ENCODE data around the gene SKA1. TPM values are rescaled to one million over a fixed set of nuclear protein-coding genes. Genes with fewer than 3 reads are reported as not detected.

Gene SKA1
- total and polyA plus RNA-seq, 2 of the 13 experiments (the other 11 are each of a cell fraction or from before 2014, with no cell fraction given): 5.3 to 21.3 TPM

DNA sequence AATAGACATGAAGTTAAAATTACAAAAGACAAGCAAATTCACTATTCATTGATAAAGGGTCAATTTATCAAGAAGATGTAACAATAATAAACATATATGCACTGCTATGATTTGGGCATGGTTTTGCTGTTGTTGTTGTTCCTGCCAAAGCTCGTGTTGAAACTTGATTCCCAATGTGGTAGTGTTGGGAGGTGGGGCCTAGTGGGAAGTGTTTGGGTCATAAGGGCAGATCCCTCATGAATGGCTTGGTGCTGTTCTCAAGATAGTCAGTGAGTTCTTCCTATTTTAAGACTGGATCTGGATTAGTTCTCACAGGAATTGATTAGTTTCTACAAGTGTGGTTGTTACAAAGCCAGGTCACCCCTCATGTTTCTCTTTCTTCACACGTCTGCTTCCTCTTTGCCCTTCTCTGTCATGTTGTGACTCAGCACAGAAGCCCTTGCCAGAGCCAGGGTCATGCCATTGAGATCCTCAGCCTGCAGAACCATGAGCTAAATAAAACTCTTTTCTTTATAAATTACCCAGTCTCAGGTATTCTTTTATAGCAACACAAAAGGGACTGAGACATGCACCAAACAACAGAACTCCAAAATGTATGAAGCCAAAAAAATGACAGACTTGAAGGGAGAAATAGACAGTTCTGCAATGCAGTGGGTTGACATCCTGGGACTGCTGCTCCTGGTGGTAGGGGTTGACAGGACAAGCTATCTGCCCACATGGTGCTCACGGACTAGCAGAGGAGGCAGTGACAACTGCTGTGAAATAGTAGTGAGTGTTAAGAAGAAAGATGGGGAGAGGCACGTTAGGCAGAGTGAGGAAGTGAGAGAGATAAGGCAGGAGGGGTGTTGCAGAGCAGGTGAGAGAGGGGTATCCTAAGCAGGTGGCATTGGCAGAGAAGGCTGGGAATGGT lies 18.6 kb upstream of the SKA1 start:
- Histone ChIP-seq H3K79me2 (ENCODE audit: insufficient read depth, low read length) (no peaks in the 10 kb centered on the region), H3K4me1 (ENCODE audit: insufficient read depth, low read length) (peaks cover 15% of the 10 kb centered on the region), H3K4me2 (ENCODE audit: low read depth, low read length) (peak overlapping the region; percentile 59), H3K9ac (ENCODE audit: insufficient read depth, low read depth, low read length) (no peak overlapping the region), H3K27me3 (ENCODE audit: control insufficient read depth in 1 of 2, insufficient read depth in 2 of 2, low read length in 2 of 2) (peaks cover 2 to 4% of the 10 kb centered on the region in 2 experiments; a peak in 3 of 5 replicates), H3K36me3 (replicated peaks in 1 of 2; ENCODE audit: control insufficient read depth in 1 of 2, insufficient read depth in 2 of 2, low read length in 2 of 2) (no peaks in the 10 kb centered on the region), H2AFZ (ENCODE audit: low read length) (peak overlapping the region; percentile 78), H4K20me1 (ENCODE audit: insufficient read depth, low read length) (no peaks in the 10 kb centered on the region), H3K9me3 (ENCODE audit: low read length) (no peaks in the 10 kb centered on the region), H3K4me3 (replicated peaks in 1 of 3; ENCODE audit: insufficient read depth in 1 of 3, low read depth in 2 of 3, low read length in 3 of 3) (no peak overlapping the region), H3K27ac (ENCODE audit: extremely low read length, insufficient read depth, low read length) (no peak overlapping the region)
- POLR2A ChIA-PET: interaction anchor here (1.0 to 1.5 kb wide), 3 partner anchors 18 to 75 kb away, joined by 3 to 4 read pairs (median 3); partner anchors contain the start of genes MBD1 and SKA1
- FAIRE-seq: no peak
- intact Hi-C loops (cut with micrococcal nuclease; ENCODE audit: unreplicated experiment) (loop anchor here (5.0 kb wide), 3 partner anchors 49 to 71 kb away; partner anchors contain the start of gene CXXC1), in situ Hi-C loops (cut with HindIII; ENCODE audit: extremely low pct_ligation_motif_present, low pct_unique_long_range_greater_than_20kb) (loop anchor here (10.0 kb wide), 1 partner anchor 141 kb away; no protein-coding TSS in a partner anchor)
- ATAC-seq: peak; percentile 97
- BruUV-seq (replicated peaks): no TSS peak
- WGBS (ENCODE audit: low lambda C conversion rate): 4% methylated on average over 4 of the region's 4 CpGs
- CTCF ChIA-PET (ENCODE audit: low intra/inter-chr PET ratio, low total read pairs): interaction anchor here (0.7 to 2.5 kb wide), 7 partner anchors 69 to 347 kb away, joined by 3 to 32 read pairs (median 6); partner anchors contain the start of gene CXXC1
- DNase-seq (ENCODE audit: low spot score): peak; percentile 11
- TF ChIP-seq ZNF567 (CRISPR knock-in tag; IDR thresholded peaks at IDR 0.05; ENCODE audit: borderline replicate concordance) (no peak), SATB2 (CRISPR knock-in tag; IDR thresholded peaks at IDR 0.05) (no peak), SAP130 (CRISPR knock-in tag; IDR thresholded peaks at IDR 0.05; ENCODE audit: low read depth) (peak; percentile 44), GATAD2A (CRISPR knock-in tag; IDR thresholded peaks at IDR 0.05) (peak; percentile 7; the same call in 1 of the 2 replicates), ELF4 (CRISPR knock-in tag; IDR thresholded peaks at IDR 0.05; ENCODE audit: borderline replicate concordance) (no peak), CHD2 (IDR thresholded peaks at IDR 0.05; ENCODE audit: low read depth, low read length) (no peak), ERF (CRISPR knock-in tag; IDR thresholded peaks at IDR 0.05) (0 out of 2 replicates have a peak, but pooled peaks have one; percentile 20), STAG1 (CRISPR knock-in tag; IDR thresholded peaks at IDR 0.05) (0 out of 2 replicates have a peak, but pooled peaks have one; percentile 2), ZNF160 (CRISPR knock-in tag; IDR thresholded peaks at IDR 0.05) (no peak), FOSL2 (CRISPR knock-in tag; IDR thresholded peaks at IDR 0.05) (peak; percentile 43; the same call in 1 of the 2 replicates), NR2F1 (CRISPR knock-in tag; IDR thresholded peaks at IDR 0.05) (0 out of 4 replicates have a peak, but pooled peaks of 1 of the 2 experiments have one; percentile 34), FOXK1 (CRISPR knock-in tag; IDR thresholded peaks at IDR 0.05; ENCODE audit: borderline replicate concordance, low read depth) (0 out of 2 replicates have a peak, but pooled peaks have one; percentile 25), TBP (CRISPR knock-in tag; IDR thresholded peaks at IDR 0.05) (no peak)
- TF ChIP-seq, protein P1, sequence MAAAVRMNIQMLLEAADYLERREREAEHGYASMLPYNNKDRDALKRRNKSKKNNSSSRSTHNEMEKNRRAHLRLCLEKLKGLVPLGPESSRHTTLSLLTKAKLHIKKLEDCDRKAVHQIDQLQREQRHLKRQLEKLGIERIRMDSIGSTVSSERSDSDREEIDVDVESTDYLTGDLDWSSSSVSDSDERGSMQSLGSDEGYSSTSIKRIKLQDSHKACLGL (CRISPR knock-in tag; IDR thresholded peaks at IDR 0.05): no peak
- TF ChIP-seq, protein P2, sequence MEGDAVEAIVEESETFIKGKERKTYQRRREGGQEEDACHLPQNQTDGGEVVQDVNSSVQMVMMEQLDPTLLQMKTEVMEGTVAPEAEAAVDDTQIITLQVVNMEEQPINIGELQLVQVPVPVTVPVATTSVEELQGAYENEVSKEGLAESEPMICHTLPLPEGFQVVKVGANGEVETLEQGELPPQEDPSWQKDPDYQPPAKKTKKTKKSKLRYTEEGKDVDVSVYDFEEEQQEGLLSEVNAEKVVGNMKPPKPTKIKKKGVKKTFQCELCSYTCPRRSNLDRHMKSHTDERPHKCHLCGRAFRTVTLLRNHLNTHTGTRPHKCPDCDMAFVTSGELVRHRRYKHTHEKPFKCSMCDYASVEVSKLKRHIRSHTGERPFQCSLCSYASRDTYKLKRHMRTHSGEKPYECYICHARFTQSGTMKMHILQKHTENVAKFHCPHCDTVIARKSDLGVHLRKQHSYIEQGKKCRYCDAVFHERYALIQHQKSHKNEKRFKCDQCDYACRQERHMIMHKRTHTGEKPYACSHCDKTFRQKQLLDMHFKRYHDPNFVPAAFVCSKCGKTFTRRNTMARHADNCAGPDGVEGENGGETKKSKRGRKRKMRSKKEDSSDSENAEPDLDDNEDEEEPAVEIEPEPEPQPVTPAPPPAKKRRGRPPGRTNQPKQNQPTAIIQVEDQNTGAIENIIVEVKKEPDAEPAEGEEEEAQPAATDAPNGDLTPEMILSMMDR (CRISPR knock-in tag; IDR thresholded peaks at IDR 0.05): peak; percentile 22
- TF ChIP-seq, protein P3, sequence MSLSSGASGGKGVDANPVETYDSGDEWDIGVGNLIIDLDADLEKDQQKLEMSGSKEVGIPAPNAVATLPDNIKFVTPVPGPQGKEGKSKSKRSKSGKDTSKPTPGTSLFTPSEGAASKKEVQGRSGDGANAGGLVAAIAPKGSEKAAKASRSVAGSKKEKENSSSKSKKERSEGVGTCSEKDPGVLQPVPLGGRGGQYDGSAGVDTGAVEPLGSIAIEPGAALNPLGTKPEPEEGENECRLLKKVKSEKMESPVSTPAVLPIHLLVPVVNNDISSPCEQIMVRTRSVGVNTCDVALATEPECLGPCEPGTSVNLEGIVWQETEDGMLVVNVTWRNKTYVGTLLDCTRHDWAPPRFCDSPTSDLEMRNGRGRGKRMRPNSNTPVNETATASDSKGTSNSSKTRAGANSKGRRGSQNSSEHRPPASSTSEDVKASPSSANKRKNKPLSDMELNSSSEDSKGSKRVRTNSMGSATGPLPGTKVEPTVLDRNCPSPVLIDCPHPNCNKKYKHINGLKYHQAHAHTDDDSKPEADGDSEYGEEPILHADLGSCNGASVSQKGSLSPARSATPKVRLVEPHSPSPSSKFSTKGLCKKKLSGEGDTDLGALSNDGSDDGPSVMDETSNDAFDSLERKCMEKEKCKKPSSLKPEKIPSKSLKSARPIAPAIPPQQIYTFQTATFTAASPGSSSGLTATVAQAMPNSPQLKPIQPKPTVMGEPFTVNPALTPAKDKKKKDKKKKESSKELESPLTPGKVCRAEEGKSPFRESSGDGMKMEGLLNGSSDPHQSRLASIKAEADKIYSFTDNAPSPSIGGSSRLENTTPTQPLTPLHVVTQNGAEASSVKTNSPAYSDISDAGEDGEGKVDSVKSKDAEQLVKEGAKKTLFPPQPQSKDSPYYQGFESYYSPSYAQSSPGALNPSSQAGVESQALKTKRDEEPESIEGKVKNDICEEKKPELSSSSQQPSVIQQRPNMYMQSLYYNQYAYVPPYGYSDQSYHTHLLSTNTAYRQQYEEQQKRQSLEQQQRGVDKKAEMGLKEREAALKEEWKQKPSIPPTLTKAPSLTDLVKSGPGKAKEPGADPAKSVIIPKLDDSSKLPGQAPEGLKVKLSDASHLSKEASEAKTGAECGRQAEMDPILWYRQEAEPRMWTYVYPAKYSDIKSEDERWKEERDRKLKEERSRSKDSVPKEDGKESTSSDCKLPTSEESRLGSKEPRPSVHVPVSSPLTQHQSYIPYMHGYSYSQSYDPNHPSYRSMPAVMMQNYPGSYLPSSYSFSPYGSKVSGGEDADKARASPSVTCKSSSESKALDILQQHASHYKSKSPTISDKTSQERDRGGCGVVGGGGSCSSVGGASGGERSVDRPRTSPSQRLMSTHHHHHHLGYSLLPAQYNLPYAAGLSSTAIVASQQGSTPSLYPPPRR (CRISPR knock-in tag; IDR thresholded peaks at IDR 0.05; ENCODE audit: borderline replicate concordance): no peak
